Epidermal melanocyte (primary cell): ENCODE measurements around the gene NFKB2.

ENCODE experiments used
- DNase-seq: peaks from one replicate; pipeline ENCODE4 v3.0.0; 2011; ENCODE audit warnings: low spot score; ENCODE audit not compliant: insufficient read length

NFKB2 gene

DNA sequence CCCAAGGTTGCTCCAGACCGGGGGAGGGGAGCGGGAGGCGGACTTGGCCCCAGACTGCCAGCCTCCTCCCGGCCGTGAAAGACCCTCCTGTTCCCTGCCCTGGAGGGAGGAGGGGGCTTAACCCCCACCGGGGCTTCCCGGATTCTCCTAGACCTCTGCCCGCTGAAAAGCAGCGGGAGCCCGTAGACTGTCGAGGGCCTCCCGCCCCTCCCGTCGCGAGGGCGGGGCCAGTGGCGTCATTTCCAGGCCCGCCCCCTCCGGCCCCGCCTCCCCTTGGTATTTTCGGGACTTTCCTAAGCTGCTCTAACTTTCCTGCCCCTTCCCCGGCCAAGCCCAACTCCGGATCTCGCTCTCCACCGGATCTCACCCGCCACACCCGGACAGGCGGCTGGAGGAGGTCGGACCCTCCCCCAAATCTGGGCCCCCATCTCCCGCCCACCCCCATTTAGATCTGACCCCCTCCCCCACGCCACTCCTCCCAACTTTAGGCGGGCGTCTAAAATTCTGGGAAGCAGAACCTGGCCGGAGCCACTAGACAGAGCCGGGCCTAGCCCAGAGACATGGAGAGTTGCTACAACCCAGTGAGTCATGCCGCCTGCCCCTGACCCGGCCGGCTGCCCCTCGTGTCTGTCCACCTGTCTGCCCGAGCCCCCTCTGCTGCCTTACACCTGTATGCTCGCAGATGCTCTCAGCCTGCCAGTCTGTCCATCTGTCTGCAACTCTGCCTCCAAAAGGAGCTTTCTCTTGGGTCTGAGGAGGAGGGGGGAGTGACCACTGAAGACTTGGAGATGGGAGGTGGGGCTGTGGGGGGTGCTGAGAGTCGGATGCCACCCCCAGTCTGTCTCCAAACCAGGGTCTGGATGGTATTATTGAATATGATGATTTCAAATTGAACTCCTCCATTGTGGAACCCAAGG, at the start of gene NFKB2:
TSS of gene NFKB2 (plus strand) at position 306 of the 917 bp plus-strand sequence. CDS start at position 561, 255 bp downstream.
- peak; percentile 91 for DNase-seq

DNA sequence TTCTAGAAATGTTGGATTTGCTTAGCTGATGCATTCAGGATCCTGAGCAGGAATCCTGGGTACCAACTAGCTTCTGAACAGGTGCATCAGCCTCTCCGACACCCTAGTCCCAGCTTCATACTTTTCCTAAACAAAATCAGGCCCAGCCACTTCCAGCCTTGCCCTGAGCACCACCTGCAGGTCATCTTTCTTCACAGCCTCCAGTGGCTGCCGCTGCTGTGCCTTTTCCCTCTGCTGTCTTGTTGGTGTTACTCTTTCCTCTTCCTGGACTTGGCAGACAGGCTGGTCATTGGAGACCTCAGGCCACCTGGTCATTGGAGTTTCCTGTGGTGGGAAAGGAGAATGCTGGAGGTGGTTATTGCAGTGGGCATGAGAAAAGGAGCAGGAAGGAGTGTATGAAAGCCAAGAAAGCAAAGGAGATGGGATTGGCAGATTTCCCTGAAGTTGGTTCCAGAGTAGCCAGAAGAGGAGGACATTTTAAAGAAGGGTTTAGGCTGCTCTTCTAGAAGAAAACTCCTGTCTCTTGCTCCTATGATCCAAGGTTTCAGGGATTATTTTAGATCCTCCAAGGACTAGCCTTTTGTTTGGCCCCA, 48.2 kb upstream of the NFKB2 start:
- no peak for DNase-seq

DNA sequence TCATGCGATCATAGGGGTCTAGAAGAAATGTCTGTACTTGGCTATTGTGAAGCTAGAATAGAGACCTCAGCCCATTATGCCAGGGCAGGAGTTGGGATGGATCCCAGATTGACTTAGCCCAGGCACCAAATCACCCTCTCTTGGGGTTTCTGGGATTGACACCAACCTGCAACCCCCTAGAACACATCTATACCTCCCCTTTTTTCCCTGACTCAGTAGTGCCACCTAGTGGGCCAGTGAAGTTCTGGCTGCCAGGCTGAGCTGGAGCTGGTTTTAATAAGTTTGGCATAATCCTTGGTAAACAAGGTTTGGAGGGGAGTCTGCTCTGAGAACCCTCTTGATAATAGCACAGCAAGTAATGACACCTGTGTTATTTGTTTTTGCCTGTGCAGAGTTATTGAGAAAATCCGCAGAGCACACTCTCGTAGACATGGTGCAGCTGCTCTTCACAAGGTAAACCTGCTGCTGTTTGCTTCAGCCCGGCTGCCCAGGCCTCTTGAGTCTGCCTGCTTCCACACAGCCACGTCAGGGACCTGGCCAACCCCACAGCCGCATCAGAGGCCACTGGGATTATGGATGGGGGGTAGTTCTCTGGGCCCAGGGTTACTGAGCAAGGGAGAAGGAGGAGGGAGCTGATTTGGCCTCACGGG, 43.3 kb upstream of the NFKB2 start:
- DNase-seq: peak; percentile 59

DNA sequence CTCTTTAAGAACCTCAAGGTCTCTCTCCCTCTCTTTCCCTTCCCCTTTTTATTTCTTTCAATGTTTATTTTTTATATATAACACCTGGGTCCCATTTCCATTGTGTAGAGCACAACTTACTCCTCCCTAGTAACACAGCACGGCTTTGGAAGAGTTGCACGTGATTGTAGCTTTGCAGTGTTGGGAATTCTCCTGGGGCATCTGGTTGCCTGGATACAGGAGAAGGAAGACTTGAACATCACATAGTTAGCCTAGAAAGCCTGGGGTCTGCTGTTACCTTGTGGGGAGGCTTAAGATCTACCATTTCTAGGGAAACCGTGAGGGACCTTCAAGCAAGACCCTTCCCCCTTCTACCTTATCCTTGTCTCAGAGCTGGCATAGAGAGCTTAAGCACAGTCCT, 41.1 kb upstream of the NFKB2 start:
- no peak for DNase-seq

DNA sequence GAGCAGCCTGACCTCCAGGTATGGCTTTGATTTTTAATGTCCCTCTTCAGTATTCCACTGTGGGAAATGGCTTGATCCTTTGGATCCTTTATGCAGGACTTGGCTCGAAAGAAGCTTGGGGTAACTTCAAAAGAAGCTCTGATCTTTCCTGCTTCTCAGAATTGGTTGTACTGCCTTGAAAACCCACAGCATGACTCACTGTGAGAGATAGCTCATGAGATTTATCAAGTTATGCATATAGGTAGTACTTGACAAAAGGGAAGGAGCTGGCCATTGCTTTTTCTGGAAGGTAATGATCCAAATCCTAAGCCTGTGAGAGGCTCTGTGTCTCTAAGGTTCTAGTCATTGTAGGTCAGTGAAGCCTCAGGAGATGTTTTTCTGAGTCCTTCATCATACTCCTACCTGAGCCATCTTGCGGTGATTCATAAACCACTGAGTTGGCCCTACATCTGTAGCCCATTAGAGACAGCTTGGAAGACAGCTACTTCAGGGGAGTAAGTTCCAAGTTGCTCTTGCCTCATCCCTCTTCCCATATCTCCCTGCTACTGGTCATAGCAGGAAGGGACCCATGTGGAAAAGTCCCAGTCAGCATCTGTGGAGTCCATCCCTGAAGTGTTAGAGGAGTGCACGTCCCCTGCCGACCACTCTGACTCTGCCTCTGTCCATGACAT, 36.7 kb upstream of the NFKB2 start:
- DNase-seq: no peak

DNA sequence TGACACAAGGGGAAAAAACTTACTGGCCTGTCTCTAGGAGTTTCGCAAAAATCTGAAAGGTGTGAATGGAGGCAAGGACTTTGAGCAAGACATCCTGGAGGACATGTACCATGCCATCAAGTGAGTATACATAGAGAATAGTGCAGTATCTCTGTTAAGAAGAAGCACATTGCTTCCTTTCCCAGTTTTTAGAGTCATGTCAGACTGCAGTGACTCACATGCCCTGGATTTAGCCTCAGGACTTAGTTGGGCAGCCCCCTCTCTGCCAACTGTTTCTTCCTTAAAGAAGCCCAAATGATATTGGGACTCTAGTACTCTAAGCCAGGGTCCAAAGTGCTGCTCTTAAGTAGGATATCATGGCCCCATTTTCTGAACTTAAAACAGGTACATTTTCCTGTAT, 28.1 kb upstream of the NFKB2 start:
- DNase-seq: no peak

DNA sequence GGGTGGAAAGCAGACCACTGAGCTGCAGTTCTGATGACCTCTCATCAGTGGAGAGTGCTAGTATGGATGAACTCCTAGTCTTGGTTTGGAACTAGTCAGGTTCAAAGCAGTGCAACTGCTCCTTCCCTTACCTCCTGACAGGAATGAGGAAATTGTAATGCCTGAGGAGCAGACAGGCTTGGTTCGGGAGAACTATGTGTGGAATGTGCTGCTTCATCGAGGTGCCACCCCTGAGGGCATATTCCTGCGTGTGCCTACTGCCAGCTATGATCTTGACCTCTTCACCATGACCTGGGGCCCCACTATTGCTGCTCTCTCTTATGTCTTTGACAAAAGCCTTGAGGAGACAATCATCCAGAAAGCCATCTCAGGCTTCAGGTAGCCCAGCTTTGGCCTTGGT, 27.4 kb upstream of the NFKB2 start:
- no peak for DNase-seq

DNA sequence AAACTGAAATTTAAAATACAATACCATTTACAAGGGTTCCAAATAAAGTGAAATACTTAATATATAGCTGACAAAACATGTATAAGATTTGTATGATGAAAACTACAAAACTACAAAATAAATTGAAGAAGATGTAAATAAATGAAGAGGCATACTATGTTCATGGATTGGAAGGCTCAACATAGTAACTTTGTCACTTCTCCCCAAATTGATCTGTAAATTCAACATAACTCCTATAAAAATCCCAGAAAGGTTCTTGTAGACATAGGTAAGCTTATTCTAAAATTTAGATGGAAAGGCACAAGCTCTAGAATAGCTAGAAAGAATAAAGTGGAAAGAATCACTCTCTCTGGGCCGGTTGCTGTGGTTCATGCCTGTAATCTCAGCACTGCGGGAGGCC, 24.2 kb upstream of the NFKB2 start:
- no peak for DNase-seq

DNA sequence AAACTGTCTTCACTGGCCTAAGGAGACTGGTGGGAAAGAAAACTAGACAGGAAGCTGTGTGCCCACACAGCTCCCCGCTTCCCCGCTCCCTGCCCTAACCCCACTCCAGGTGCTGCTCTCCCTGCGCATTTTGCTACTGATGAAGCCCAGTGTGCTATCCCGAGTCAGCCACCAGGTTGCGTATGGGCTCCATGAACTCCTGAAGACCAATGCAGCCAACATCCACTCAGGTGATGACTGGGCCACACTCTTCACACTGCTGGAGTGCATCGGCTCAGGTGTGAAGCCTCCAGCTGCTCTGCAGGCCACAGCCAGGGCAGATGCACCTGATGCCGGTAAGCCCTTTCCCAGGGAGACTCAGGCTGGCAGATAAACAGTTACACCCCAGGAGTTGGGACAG, 20.3 kb upstream of the NFKB2 start:
- DNase-seq: no peak

DNA sequence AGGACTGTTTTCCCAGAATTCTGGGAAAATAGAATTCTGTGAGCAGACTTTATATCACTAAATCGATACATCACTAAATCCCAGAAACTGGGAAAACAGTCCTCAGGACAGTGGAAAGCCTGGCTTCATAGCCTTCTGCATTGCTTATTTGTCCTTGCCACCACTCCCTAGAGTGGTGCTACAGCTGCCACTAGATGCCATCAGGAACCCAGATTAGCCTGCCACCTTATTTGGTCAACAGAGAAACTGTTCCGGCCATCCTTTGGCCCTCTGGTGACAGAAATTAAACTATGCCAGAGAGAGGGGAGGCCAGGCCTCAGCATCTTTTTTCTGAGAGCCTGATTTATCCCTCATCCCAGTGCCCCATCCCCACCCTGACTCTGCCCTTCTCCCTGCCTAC, 19.6 kb upstream of the NFKB2 start:
- DNase-seq: no peak

DNA sequence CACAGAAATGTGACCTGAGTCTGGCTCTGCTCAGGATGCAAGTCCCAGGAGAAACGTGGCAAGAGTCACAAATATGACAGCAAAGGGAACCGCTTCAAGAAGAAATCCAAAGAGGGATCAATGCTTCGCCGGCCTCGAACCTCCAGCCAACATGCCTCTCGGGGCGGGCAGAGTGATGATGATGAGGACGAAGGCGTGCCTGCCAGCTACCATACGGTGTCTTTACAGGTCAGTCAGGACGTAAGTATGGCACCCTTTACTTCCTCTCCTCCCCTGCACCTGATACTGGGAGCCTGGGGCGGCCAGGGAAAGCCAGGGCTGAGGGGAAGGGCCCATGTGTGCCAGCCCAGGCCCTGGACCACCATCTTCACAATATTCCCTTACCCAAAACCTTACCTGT, 18.6 kb upstream of the NFKB2 start:
- DNase-seq: no peak

DNA sequence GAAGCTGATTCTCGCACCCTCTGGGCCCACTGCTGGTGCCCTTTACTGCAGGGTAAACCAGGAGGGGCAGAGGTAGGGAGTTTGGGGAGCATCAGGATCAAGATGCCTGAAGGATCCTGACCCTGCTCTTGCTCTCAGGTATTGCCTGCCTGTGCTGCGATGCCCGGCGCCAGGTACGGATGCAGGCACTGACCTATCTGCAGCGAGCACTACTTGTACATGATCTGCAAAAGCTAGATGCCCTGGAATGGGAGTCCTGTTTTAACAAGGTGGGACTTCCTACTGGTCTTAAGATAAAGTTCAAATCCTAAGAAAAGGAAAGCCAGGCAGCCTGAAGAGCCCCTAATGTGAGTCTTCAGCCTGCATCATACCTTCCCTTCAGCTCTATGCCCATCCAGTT, 16.1 kb upstream of the NFKB2 start:
- DNase-seq: no peak

DNA sequence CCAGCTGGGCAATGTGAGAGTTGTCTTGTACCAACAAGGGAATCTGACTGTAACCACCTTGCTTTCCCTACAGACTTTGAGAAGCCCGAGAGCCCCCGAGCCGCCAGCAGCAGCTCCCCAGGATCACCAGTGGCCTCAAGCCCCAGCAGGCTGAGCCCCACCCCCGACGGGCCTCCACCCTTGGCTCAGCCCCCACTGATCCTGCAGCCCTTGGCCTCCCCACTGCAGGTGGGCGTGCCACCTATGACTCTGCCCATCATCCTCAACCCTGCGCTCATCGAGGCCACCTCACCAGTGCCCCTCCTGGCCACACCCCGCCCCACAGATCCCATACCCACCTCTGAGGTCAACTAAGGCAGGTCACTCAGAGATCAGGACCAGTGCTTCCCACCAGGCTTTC, 13.5 kb upstream of the NFKB2 start:
- DNase-seq: no peak

DNA sequence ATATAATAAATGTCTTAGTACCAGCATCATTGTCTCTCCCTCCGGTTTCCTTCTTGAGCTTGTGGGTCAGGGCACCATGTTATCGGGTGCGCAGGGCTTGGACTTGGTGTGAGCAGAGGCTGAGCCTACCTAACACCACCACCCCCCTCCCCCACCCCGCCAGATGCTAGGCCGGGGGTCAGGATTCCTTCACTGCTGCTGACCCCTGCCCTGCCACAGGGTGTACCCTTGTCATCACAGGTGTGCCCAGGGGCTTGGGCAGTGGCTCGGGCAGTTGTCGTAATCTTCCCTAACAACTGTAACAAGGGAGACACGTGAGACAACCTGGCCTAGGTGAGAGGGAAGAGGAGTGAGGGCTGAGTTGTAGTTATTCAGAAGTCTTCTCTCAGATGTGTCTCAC, 12.6 kb upstream of the NFKB2 start:
- DNase-seq: no peak

DNA sequence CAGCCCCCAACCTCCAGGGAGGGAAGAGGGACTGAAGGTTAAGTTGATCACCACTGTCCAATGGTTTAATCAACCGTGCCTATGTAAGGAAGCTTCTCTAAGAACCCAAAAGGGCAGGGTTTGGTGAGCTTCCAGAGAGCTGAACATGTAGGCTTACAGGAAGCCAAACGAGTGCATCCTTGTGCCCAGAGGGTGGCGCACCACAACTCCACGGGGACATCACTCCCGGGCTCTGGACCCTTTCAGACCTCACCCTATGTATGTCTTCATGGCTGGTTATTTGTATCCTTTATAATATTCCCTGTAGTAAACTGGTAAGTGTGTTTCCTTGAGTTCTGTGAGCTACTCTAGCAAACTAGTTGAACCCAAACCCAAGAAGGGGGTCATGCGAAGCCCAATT, 11.5 kb upstream of the NFKB2 start:
- no peak for DNase-seq

DNA sequence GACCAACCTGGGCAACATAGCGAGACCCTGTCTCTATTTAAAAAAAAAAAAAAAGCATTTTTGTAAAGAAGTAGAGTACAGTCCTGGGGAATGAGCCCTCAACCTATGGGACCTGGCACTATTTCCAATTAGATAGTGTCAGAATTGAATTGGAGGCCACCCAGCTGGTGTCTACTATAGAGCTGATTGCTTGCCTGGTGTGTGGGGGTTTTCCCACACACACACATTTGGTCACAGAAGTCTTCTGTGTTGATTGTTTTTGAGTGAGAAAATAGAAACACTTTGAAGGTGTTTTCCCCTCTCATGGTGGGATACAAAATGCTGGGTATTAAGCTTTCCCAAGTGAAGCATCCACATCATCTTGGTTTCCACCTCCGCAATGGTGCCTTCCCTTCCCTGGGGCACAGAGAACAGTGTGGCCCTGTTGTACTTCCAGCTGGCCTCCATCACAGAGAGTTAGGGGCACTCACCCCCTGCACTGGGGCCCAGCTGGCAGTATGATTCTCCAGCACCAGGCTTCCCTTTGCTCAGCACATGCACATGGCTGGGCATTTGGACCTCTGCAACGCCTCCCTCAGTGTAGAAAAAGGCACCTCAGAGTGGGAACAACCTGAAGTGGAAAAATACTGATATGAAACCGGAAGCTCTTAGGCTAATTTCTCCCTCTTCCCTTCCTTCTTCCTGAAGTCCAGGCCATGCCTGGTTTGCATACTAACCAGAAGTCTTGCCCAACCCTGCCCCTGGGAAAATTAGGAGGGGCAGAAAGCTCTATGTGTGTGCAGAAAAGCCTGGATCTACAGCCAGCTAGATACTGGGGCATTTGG, 10.7 kb upstream of the NFKB2 start:
- no peak for DNase-seq

DNA sequence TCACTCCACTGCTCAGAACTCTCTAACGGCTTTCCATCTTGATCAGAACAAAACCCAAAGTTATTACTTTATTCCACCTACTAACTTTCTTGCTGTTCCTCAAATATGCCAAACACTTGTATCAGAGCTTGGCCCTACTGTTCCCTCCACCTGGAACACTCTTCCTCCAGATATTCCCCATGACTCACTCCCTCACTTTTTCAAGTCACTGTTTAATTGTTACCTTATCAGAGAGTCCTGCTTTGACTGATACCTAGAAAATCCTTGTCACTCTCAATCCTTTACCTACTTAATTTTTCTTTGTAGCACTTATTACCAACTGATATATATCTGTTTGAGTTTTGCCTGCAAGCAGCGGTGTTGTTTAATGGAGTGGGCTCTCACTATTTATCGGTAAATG, 5.6 kb upstream of the NFKB2 start:
- no peak for DNase-seq

DNA sequence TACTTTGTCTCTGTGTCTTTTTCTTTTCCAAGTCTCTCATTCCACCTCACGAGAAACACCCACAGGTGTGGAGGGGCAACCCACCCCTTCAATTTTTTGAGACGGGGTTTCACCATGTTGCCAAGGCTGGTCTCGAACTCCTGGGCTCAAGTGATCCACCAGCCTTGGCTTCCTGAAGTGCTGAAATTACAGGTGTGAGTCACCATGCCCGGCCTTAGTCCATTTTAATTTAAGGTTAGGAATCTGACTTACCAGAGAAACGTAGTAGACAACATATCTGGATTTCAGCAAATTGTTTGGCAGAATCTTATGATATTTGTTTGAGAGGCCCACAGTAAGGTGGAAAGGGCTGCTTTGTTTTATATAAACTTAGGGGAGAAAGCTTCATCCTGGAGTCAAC, 3.2 kb upstream of the NFKB2 start:
- DNase-seq: no peak

DNA sequence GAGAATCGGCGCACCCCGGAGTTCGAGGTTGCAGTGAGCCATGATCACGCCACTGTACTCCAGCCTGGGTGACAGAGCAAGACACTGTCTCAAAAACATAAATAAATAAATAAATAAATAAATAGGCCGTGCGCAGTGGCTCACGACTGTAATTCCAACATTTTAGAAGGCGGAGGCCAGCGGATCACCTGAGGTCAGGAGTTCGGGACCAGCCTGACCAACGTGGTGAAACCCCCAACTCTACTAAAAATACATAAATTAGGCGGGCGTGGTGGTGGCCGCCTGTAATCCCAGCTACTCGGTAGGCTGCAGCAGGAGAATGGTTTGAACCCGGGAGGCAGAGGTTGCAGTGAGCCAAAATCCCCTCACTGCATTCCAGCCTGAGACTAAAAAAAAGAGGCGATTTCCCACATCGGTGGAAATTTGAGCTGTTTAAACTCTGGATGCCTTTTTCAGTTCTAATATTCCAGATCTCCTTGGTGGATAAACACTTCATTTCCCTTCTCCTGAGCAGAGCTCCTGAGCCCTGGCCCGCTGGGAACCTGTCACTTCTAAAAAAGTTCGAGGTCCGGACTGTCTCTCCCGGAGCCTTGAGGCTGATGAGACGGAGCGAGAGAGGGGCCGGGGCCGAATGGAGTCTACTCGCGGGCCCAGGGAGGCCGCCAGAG, 2.0 kb upstream of the NFKB2 start:
- no peak for DNase-seq

DNA sequence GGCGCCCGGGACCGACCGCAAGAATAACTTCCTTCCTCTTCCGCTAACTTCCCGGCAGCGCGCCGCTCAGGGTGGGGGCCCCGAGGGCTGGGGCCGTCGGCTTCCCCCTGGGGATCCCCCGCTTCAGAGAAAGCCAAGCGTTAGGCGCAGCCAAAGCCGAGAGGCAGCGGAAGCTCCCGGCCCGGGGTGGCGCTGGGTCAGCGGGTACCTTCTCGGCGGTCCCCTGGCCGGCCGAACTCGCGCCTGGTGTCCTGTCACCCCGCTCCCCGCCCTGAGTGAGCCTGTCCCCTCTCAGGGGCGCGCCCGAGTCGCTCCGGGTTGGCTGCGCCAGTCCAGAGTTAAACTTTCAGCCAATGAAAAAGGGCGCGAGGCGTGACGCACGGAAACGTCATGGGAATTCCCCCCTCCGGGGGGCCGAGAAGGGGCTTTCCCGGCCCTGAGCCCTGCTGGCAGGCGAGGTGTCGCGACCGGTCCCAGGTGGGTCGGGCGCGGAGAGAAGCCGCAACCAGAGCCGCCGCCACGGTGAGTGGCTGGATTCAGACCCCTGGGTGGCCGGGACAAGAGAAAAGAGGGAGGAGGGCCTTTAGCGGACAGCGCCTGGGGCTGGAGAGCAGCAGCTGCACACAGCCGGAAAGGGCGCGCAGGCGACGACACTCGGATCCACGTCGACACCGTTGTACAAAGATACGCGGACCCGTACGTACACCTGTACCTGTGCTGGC, 1.3 kb upstream of the NFKB2 start:
- peak; percentile 97 for DNase-seq
